ENCODE measurements around the gene C4orf50. TPM values are rescaled to one million over a fixed set of nuclear protein-coding genes. Genes with fewer than 3 reads are reported as not detected.

C4orf50 gene
- total and polyA plus RNA-seq, 4 donors: under 0.01 to 0.17 TPM; not detected in 2

DNA sequence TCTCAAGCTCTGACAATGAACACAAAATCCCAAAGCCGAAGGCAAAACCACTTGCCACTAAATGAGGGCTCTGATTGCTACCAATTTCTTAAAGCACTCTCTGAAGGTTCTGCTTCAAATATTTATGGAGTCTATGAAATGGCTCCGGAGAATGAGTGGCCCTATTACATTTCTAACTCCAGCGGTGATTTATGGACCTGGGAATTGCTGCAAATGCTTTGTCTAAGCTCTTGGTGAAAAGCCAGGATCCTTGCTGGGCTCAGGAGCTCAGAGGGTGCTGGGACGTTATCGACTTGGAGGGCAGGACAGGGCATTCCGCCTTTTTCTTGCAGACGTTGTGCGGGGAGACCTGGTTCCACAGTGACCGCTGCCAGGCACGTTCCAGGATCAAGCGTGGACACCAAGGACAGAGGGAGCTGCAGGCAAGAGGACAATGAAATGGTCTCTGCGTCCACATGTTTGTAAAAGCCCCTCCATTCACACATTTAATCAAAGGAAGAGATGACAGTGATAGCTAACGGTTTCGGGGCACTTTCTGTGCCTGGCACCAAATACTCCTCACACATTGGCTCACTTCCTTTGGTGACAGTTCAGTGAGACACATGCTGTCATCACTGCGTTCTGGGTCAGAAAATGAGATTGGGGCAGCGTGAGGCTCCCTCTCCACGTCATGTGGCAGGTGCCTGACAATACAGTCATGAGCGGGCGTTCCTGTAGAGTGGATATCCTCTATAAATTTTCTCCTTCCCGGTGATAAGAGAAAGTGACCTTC, 58.8 kb downstream of the C4orf50 start:
- no peak for DNase-seq (ENCODE audit: low spot score)
- H3K4me1 ChIP-seq (ENCODE audit: control insufficient read depth in 4 of 4, insufficient read depth in 4 of 4, low read length in 3 of 4): peaks cover 0 to 3% (median 0%) of the 10 kb centered on the region in 4 donors
- H3K9ac ChIP-seq (ENCODE audit: low read depth in 1 of 2, low read length in 2 of 2): no peak overlapping the region
- H3K4me3 ChIP-seq (ENCODE audit: low read depth in 1 of 3, low read length in 3 of 3): no peak overlapping the region
- WGBS: 73% methylated on average over 20 of the region's 20 CpGs
- no peak overlapping the region for H3K27ac ChIP-seq (ENCODE audit: low read depth in 1 of 2, low read length in 2 of 2)
- H3K9me3 ChIP-seq (ENCODE audit: control insufficient read depth in 4 of 4, low read length in 3 of 4): no peaks in the 10 kb centered on the region
- no peaks in the 10 kb centered on the region for H3K36me3 ChIP-seq (ENCODE audit: control insufficient read depth in 4 of 4, insufficient read depth in 3 of 4, low read depth in 1 of 4, low read length in 3 of 4)
- H3K27me3 ChIP-seq (ENCODE audit: control insufficient read depth in 4 of 4, insufficient read depth in 4 of 4, low read length in 3 of 4): peaks cover 0 to 7% (median 0%) of the 10 kb centered on the region in 4 donors
- TF ChIP-seq FOXA2 (IDR thresholded peaks at IDR 0.05) (no peak), JUND (IDR thresholded peaks at IDR 0.05) (no peak), HNF4A (conservative IDR thresholded peaks at IDR 0.05) (no peak), SP1 (IDR thresholded peaks at IDR 0.05) (no peak)
- TF ChIP-seq, protein P1, sequence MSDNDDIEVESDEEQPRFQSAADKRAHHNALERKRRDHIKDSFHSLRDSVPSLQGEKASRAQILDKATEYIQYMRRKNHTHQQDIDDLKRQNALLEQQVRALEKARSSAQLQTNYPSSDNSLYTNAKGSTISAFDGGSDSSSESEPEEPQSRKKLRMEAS (IDR thresholded peaks at IDR 0.05): no peak
- TF ChIP-seq, protein P2, sequence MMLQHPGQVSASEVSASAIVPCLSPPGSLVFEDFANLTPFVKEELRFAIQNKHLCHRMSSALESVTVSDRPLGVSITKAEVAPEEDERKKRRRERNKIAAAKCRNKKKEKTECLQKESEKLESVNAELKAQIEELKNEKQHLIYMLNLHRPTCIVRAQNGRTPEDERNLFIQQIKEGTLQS (IDR thresholded peaks at IDR 0.05): no peak

DNA sequence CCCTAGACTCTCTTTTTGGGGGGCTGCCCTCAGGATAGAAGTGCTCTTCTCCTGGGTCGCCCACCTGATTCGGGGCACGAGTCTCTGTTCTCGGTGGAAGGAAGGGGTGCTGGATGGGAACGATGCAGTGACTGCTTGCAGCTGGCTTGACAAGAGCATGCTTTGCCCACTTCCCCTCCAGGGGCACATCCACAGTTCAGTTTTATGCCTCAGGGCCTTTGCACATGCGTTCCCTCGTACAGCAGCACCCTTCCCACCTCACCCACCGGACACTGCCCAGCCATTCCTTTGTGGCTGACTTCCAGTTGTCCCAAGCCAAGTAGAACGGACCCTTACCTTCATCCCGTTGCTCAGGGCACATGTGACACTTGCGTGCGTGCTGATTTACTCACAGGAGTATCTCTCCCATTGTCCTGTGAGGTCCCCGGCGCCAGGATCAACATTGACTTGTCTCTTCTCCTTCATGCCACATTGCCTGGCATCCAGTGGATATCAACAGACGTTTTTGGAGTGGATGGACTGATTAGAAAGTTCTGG, 60.0 kb downstream of the C4orf50 start:
- no peaks in the 10 kb centered on the region for H3K9me3 ChIP-seq (ENCODE audit: control insufficient read depth in 4 of 4, low read length in 3 of 4)
- H3K9ac ChIP-seq (ENCODE audit: low read depth in 1 of 2, low read length in 2 of 2): no peak overlapping the region
- no peak for DNase-seq (ENCODE audit: low spot score)
- WGBS: 81% methylated on average over 15 of the region's 15 CpGs
- peaks cover 0 to 3% (median 0%) of the 10 kb centered on the region in 4 donors for H3K4me1 ChIP-seq (ENCODE audit: control insufficient read depth in 4 of 4, insufficient read depth in 4 of 4, low read length in 3 of 4)
- no peaks in the 10 kb centered on the region for H3K36me3 ChIP-seq (ENCODE audit: control insufficient read depth in 4 of 4, insufficient read depth in 3 of 4, low read depth in 1 of 4, low read length in 3 of 4)
- TF ChIP-seq FOXA2 (IDR thresholded peaks at IDR 0.05) (no peak), NR2F2 (IDR thresholded peaks at IDR 0.05) (no peak), FOXA1 (IDR thresholded peaks at IDR 0.05) (no peak), RXRA (IDR thresholded peaks at IDR 0.05) (no peak), YY1 (IDR thresholded peaks at IDR 0.05) (no peak), GABPA (IDR thresholded peaks at IDR 0.05 in 1 of 2, conservative IDR thresholded peaks at IDR 0.05 in 1 of 2) (no peak), JUND (IDR thresholded peaks at IDR 0.05) (no peak), HNF4G (IDR thresholded peaks at IDR 0.05) (no peak), EGR1 (IDR thresholded peaks at IDR 0.05; ENCODE audit: low read depth in 2 of 2) (no peak)
- TF ChIP-seq, protein P3, sequence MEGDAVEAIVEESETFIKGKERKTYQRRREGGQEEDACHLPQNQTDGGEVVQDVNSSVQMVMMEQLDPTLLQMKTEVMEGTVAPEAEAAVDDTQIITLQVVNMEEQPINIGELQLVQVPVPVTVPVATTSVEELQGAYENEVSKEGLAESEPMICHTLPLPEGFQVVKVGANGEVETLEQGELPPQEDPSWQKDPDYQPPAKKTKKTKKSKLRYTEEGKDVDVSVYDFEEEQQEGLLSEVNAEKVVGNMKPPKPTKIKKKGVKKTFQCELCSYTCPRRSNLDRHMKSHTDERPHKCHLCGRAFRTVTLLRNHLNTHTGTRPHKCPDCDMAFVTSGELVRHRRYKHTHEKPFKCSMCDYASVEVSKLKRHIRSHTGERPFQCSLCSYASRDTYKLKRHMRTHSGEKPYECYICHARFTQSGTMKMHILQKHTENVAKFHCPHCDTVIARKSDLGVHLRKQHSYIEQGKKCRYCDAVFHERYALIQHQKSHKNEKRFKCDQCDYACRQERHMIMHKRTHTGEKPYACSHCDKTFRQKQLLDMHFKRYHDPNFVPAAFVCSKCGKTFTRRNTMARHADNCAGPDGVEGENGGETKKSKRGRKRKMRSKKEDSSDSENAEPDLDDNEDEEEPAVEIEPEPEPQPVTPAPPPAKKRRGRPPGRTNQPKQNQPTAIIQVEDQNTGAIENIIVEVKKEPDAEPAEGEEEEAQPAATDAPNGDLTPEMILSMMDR (IDR thresholded peaks at IDR 0.05; ENCODE audit: low read depth, low read length, missing input control): no peak
- H3K27ac ChIP-seq (ENCODE audit: low read depth in 1 of 2, low read length in 2 of 2): no peak overlapping the region
- peaks cover 0 to 3% (median 0%) of the 10 kb centered on the region in 4 donors for H3K27me3 ChIP-seq (ENCODE audit: control insufficient read depth in 4 of 4, insufficient read depth in 4 of 4, low read length in 3 of 4)
- no peak overlapping the region for H3K4me3 ChIP-seq (ENCODE audit: low read depth in 1 of 3, low read length in 3 of 3)

DNA sequence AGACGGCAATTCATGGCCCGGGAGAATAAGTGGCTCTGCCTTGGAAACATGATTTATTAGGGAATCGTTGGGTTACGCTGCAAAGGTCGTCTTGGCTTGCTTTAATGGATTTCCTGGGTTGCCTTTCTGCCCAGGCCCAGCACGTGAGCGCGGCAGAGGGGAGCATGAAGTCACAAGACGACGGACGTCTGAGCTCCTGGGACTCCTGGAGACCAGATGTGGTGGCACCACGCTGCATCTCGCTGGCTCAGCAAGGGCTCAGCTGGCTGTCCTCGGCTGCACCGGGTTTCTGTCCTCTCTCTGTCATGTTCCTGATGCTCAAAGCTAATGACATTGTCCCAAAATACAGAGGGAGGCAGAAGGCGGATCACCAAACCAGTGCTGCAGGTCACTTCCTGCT, 61.2 kb downstream of the C4orf50 start:
- 76% methylated on average over 16 of the region's 16 CpGs for WGBS
- Histone ChIP-seq H3K27ac (ENCODE audit: low read depth in 1 of 2, low read length in 2 of 2) (no peak overlapping the region), H3K4me1 (ENCODE audit: control insufficient read depth in 4 of 4, insufficient read depth in 4 of 4, low read length in 3 of 4) (peaks cover 0 to 3% (median 0%) of the 10 kb centered on the region in 4 donors), H3K9ac (ENCODE audit: low read depth in 1 of 2, low read length in 2 of 2) (no peak overlapping the region), H3K4me3 (ENCODE audit: low read depth in 1 of 3, low read length in 3 of 3) (no peak overlapping the region), H3K36me3 (ENCODE audit: control insufficient read depth in 4 of 4, insufficient read depth in 3 of 4, low read depth in 1 of 4, low read length in 3 of 4) (no peaks in the 10 kb centered on the region), H3K27me3 (ENCODE audit: control insufficient read depth in 4 of 4, insufficient read depth in 4 of 4, low read length in 3 of 4) (peaks cover 0 to 3% (median 0%) of the 10 kb centered on the region in 4 donors), H3K9me3 (ENCODE audit: control insufficient read depth in 4 of 4, low read length in 3 of 4) (no peaks in the 10 kb centered on the region)
- DNase-seq (ENCODE audit: low spot score): no peak
- TF ChIP-seq TAF1 (conservative IDR thresholded peaks at IDR 0.05) (no peak), JUND (IDR thresholded peaks at IDR 0.05) (no peak), YY1 (IDR thresholded peaks at IDR 0.05) (no peak), SP1 (IDR thresholded peaks at IDR 0.05) (no peak), FOXA1 (IDR thresholded peaks at IDR 0.05) (no peak)
- TF ChIP-seq, protein P3 (IDR thresholded peaks at IDR 0.05; ENCODE audit: low read depth, low read length, missing input control): no peak
- TF ChIP-seq, protein P4, sequence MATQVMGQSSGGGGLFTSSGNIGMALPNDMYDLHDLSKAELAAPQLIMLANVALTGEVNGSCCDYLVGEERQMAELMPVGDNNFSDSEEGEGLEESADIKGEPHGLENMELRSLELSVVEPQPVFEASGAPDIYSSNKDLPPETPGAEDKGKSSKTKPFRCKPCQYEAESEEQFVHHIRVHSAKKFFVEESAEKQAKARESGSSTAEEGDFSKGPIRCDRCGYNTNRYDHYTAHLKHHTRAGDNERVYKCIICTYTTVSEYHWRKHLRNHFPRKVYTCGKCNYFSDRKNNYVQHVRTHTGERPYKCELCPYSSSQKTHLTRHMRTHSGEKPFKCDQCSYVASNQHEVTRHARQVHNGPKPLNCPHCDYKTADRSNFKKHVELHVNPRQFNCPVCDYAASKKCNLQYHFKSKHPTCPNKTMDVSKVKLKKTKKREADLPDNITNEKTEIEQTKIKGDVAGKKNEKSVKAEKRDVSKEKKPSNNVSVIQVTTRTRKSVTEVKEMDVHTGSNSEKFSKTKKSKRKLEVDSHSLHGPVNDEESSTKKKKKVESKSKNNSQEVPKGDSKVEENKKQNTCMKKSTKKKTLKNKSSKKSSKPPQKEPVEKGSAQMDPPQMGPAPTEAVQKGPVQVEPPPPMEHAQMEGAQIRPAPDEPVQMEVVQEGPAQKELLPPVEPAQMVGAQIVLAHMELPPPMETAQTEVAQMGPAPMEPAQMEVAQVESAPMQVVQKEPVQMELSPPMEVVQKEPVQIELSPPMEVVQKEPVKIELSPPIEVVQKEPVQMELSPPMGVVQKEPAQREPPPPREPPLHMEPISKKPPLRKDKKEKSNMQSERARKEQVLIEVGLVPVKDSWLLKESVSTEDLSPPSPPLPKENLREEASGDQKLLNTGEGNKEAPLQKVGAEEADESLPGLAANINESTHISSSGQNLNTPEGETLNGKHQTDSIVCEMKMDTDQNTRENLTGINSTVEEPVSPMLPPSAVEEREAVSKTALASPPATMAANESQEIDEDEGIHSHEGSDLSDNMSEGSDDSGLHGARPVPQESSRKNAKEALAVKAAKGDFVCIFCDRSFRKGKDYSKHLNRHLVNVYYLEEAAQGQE (IDR thresholded peaks at IDR 0.05): no peak
